ENCODE measurements around the gene CD209. TPM values are rescaled to one million over a fixed set of nuclear protein-coding genes. Genes with fewer than 3 reads are reported as not detected.

CD209 gene
- total and polyA plus RNA-seq, 2 experiments from 2014 or later, result not detected

DNA sequence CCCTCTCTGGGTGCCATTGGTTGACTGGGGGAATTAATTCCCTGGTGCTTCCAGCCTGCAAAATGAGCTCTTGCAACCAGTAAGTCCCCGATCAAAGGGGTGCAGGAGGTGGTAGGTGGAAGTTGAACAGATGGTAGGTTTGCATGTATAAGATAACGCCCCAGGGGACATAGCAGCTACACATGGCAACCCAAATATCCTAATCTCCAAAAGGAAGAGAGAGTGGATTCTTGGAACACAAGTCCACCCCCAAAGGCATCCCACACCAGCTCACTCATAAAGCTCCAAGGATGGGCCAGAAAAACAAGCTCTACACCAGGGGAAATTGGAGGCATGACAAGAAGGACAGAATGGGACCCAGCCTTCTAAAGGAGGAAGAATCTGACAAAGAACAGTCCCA is 4.8 kb downstream of the CD209 start:
- Histone ChIP-seq H3K79me2 (ENCODE audit: insufficient read depth) (no peaks in the 10 kb centered on the region), H3K9me2 (ENCODE audit: insufficient read depth) (no peaks in the 10 kb centered on the region), H3K9me3 (ENCODE audit: low read depth) (no peaks in the 10 kb centered on the region), H2AFZ (no peak overlapping the region), H3K9ac (no peak overlapping the region), H3K27ac (no peak overlapping the region), H3K36me3 (ENCODE audit: low read depth) (no peaks in the 10 kb centered on the region), H3K27me3 (replicated peaks; ENCODE audit: insufficient read depth) (peaks cover 45% of the 10 kb centered on the region), H3K4me2 (ENCODE audit: unreplicated experiment) (no peak overlapping the region), H4K20me1 (ENCODE audit: insufficient read depth) (no peaks in the 10 kb centered on the region), H3F3A (ENCODE audit: insufficient read depth) (no peaks in the 10 kb centered on the region), H3K4me1 (ENCODE audit: insufficient read depth) (no peaks in the 10 kb centered on the region), H3K4me3 (no peak overlapping the region)
- in situ Hi-C loops (cut with MboI), result no loop called here
- TF ChIP-seq EZH2phosphoT487 (IDR thresholded peaks at IDR 0.05; ENCODE audit: insufficient read depth, low read depth), result no peak
- WGBS, 2 experiments (ENCODE audit: low coverage in 1 of 2, low lambda C conversion rate in 2 of 2, missing lambda C conversion rate in 2 of 2), result 3 to 6% methylated on average over 2 of the region's 2 CpGs
- DNase-seq, result no peak

DNA sequence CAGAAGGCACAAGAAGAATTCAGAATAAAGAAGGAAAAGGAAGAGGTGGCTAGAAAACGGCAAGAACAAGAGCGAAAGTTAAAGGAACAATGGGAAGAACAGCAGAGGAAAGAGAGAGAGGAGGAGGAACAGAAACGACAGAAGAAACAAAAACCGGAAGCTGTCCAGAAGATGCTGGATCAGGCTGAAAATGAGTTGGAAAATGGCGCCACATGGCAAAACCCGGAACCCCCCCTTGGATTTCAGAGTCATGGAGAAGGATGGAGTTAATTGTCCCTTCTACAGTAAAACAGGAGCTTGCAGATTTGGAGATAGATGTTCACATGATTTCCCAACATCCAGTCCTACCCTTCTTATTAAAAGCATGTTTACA is 6.7 kb downstream of the CD209 start:
- TF ChIP-seq EZH2phosphoT487 (IDR thresholded peaks at IDR 0.05; ENCODE audit: insufficient read depth, low read depth) (no peak), EZH2 (IDR thresholded peaks at IDR 0.05; ENCODE audit: insufficient read depth, poor library complexity, severe bottlenecking) (no peak)

DNA sequence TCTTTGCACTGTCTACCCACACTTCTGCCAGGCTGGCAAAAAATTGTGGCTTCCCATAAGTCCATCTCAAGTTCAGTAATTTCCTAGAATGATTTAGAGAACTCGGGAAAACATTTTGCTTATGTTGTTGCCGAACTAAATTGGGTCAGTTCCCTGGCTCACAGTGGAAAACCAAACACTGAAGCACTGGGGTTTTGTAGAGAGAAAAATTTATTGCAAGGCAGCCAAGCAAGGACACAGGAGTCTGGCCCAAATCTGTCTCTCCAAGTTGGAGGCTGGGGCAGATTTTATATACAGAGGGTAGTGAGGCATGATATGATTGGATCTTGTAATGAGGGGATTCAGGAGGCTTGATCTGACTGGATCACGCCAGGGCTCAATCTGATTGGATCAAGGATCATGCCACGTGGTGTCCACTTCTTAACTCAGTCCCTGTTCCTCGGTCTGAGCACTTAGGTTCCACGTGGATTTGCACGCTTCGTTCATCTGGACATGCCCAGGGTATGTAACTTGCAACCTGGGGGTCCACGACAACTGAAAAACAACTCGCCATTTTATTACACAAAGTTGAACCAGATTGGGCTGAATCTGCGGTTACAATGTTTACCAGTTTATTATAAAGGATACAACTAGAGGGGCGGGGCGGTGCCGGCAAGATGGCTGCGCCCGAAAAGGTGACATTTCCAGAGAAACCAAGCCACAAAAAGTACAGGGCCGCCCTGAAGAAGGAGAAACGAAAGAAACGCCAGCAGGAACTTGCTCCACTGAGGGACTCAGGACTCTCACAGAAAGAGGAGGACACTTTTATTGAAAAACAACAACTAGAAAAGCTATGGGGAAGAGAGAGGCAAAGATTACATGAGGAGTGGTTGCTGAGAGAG is 7.3 kb downstream of the CD209 start:
- no peak overlapping the region for H3K4me3 ChIP-seq
- TF ChIP-seq EZH2 (IDR thresholded peaks at IDR 0.05; ENCODE audit: insufficient read depth, poor library complexity, severe bottlenecking) (no peak), EZH2phosphoT487 (IDR thresholded peaks at IDR 0.05; ENCODE audit: insufficient read depth, low read depth) (no peak)
- H3K27me3 ChIP-seq (replicated peaks; ENCODE audit: insufficient read depth), result peaks cover 52% of the 10 kb centered on the region
- no peaks in the 10 kb centered on the region for H3K9me3 ChIP-seq (ENCODE audit: low read depth)
- H3F3A ChIP-seq (ENCODE audit: insufficient read depth), result no peaks in the 10 kb centered on the region
- no peaks in the 10 kb centered on the region for H3K36me3 ChIP-seq (ENCODE audit: low read depth)
- 35 to 38% methylated on average over 19 of the region's 19 CpGs for WGBS, 2 experiments (ENCODE audit: low coverage in 1 of 2, low lambda C conversion rate in 2 of 2, missing lambda C conversion rate in 2 of 2)
- no peaks in the 10 kb centered on the region for H3K79me2 ChIP-seq (ENCODE audit: insufficient read depth)
- no peaks in the 10 kb centered on the region for H3K4me1 ChIP-seq (ENCODE audit: insufficient read depth)
- DNase-seq, result no peak
- no peaks in the 10 kb centered on the region for H4K20me1 ChIP-seq (ENCODE audit: insufficient read depth)
- no peak overlapping the region; the same call in 1 of the 2 replicates for H2AFZ ChIP-seq
- H3K9ac ChIP-seq, result no peak overlapping the region
- H3K27ac ChIP-seq, result no peak overlapping the region
- no peak overlapping the region for H3K4me2 ChIP-seq (ENCODE audit: unreplicated experiment)
- no peaks in the 10 kb centered on the region for H3K9me2 ChIP-seq (ENCODE audit: insufficient read depth)
- in situ Hi-C loops (cut with MboI), result no loop called here

More for the DNA sequence above, 6.7 kb downstream of the CD209 start:
- H3K9me3 ChIP-seq (ENCODE audit: low read depth), result no peaks in the 10 kb centered on the region
- WGBS, 2 experiments (ENCODE audit: low coverage in 1 of 2, low lambda C conversion rate in 2 of 2, missing lambda C conversion rate in 2 of 2), result 57 to 62% methylated on average over 6 of the region's 6 CpGs
- no peak for DNase-seq
- no peak overlapping the region for H3K4me2 ChIP-seq (ENCODE audit: unreplicated experiment)
- no peak overlapping the region; the same call in 1 of the 2 replicates for H2AFZ ChIP-seq
- H4K20me1 ChIP-seq (ENCODE audit: insufficient read depth), result no peaks in the 10 kb centered on the region
- no peak overlapping the region for H3K27ac ChIP-seq
- H3K36me3 ChIP-seq (ENCODE audit: low read depth), result no peaks in the 10 kb centered on the region
- H3K9ac ChIP-seq, result no peak overlapping the region
- no peaks in the 10 kb centered on the region for H3K79me2 ChIP-seq (ENCODE audit: insufficient read depth)
- H3K4me3 ChIP-seq, result no peak overlapping the region
- in situ Hi-C loops (cut with MboI), result no loop called here
- H3F3A ChIP-seq (ENCODE audit: insufficient read depth), result no peaks in the 10 kb centered on the region
- no peaks in the 10 kb centered on the region for H3K4me1 ChIP-seq (ENCODE audit: insufficient read depth)
- no peaks in the 10 kb centered on the region for H3K9me2 ChIP-seq (ENCODE audit: insufficient read depth)
- H3K27me3 ChIP-seq (replicated peaks; ENCODE audit: insufficient read depth), result peaks cover 47% of the 10 kb centered on the region

DNA sequence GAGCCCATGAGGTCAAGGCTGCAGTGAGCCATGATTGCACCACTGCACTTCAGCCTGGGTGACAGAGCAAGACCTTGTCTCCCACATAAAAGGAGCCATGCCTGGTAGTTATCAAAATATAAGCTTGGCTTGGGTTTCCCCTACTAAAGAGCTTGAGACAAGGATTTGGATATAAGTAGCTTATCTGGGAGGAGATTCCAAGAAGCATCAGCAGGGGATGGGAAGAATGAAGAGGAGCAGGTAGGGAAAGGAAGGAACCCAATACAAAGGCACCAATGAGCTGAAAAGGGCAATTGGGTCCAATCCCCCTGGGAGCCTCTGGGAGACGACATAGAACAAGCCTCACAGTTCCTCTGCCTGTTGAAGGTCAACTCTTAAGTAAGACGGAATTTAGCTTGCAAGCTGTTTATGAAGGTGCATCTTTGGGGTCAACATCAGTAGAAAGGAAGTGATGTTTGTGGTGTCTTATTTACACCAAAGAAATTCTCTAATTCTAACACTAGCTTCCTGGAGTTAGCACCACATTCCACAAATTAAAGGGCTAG is 8.1 kb downstream of the CD209 start:
- no peaks in the 10 kb centered on the region for H3K9me2 ChIP-seq (ENCODE audit: insufficient read depth)
- in situ Hi-C loops (cut with MboI), result no loop called here
- H3K79me2 ChIP-seq (ENCODE audit: insufficient read depth), result no peaks in the 10 kb centered on the region
- 18 to 27% methylated on average over 2 of the region's 2 CpGs for WGBS, 2 experiments (ENCODE audit: low coverage in 1 of 2, low lambda C conversion rate in 2 of 2, missing lambda C conversion rate in 2 of 2)
- H3F3A ChIP-seq (ENCODE audit: insufficient read depth), result no peaks in the 10 kb centered on the region
- no peak overlapping the region for H3K9ac ChIP-seq
- no peak overlapping the region for H3K4me2 ChIP-seq (ENCODE audit: unreplicated experiment)
- no peaks in the 10 kb centered on the region for H3K9me3 ChIP-seq (ENCODE audit: low read depth)
- DNase-seq, result no peak
- H3K4me3 ChIP-seq, result no peak overlapping the region
- no peak overlapping the region for H2AFZ ChIP-seq
- no peaks in the 10 kb centered on the region for H3K4me1 ChIP-seq (ENCODE audit: insufficient read depth)
- H3K36me3 ChIP-seq (ENCODE audit: low read depth), result no peaks in the 10 kb centered on the region
- H3K27me3 ChIP-seq (replicated peaks; ENCODE audit: insufficient read depth), result peaks cover 52% of the 10 kb centered on the region
- H3K27ac ChIP-seq, result no peak overlapping the region
- no peak for TF ChIP-seq EZH2 (IDR thresholded peaks at IDR 0.05; ENCODE audit: insufficient read depth, poor library complexity, severe bottlenecking)
- TF ChIP-seq EZH2phosphoT487 (IDR thresholded peaks at IDR 0.05; ENCODE audit: insufficient read depth, low read depth), result no peak
- H4K20me1 ChIP-seq (ENCODE audit: insufficient read depth), result no peaks in the 10 kb centered on the region

Data from GM23248 (cell line).